Astrocyte (in vitro differentiated cells and primary cell): ENCODE results near the gene OLA1. TPM values are rescaled to one million over a fixed set of nuclear protein-coding genes. Genes with fewer than 3 reads are reported as not detected.

ENCODE experiments used
- DNase-seq: peaks from one replicate; pipeline ENCODE4 v3.0.0-alpha.2; 2010; ENCODE audit warnings: low read depth
- FAIRE-seq: peaks from 2 replicates; lab custom pipeline; 2011; peaks lifted over from hg19 to GRCh38; lab: Jason Lieb, UNC
- H2AFZ ChIP-seq: 2 replicates; pipeline ENCODE4 v1.6.0; 2012; ENCODE audit warnings: low read depth, low read length, inconsistent platforms
- H3K27ac ChIP-seq: 2 replicates; pipeline ENCODE4 v1.5.1; 2011; ENCODE audit warnings: low read depth, low read length, inconsistent platforms
- H3K27me3 ChIP-seq: 2 replicates; pipeline ENCODE4 v1.6.0; 2011; ENCODE audit warnings: low read length, inconsistent platforms; ENCODE audit not compliant: insufficient read depth
- H3K36me3 ChIP-seq: 2 replicates; pipeline ENCODE4 v1.5.1; 2011; ENCODE audit warnings: low read length, inconsistent platforms; ENCODE audit not compliant: insufficient read depth
- H3K4me1 ChIP-seq: 2 replicates; pipeline ENCODE4 v1.5.1; 2011; ENCODE audit warnings: low read length, inconsistent platforms; ENCODE audit not compliant: insufficient read depth
- H3K4me2 ChIP-seq: 2 replicates; pipeline ENCODE4 v1.6.0; 2012; ENCODE audit warnings: low read length, inconsistent platforms
- H3K4me3 ChIP-seq: 2 replicates; pipeline ENCODE4 v1.5.1; 2011; ENCODE audit warnings: low read depth, mild to moderate bottlenecking, low read length, inconsistent platforms; ENCODE audit not compliant: insufficient read depth
- H3K79me2 ChIP-seq: 2 replicates; pipeline ENCODE4 v1.6.0; 2012; ENCODE audit warnings: mild to moderate bottlenecking, low read length, inconsistent platforms; ENCODE audit not compliant: insufficient read depth
- H3K9ac ChIP-seq: 2 replicates; pipeline ENCODE4 v1.6.0; 2012; ENCODE audit warnings: mild to moderate bottlenecking, low read length, inconsistent platforms
- H3K9me3 ChIP-seq: 2 replicates; pipeline ENCODE4 v1.5.1; 2012; ENCODE audit warnings: low read depth, mild to moderate bottlenecking, low read length, inconsistent platforms; ENCODE audit not compliant: insufficient read depth
- H4K20me1 ChIP-seq: 2 replicates; pipeline ENCODE4 v1.6.0; 2012; ENCODE audit warnings: low read length, inconsistent platforms; ENCODE audit not compliant: insufficient read depth
- H3K27ac Mint-ChIP-seq: one replicate; pipeline ENCODE4 v1.8.0; 2021; ENCODE audit warnings: mild to moderate bottlenecking, mixed read lengths; ENCODE audit not compliant: unreplicated experiment
- H3K27me3 Mint-ChIP-seq: one replicate; pipeline ENCODE4 v1.8.0; 2021; ENCODE audit warnings: low read depth, mixed read lengths; ENCODE audit not compliant: unreplicated experiment
- H3K36me3 Mint-ChIP-seq: one replicate; pipeline ENCODE4 v1.8.0; 2021; ENCODE audit warnings: low read depth, mixed read lengths; ENCODE audit not compliant: unreplicated experiment
- H3K4me1 Mint-ChIP-seq: one replicate; pipeline ENCODE4 v1.8.0; 2021; ENCODE audit warnings: low read depth, mixed read lengths; ENCODE audit not compliant: unreplicated experiment
- H3K4me3 Mint-ChIP-seq: one replicate; pipeline ENCODE4 v1.8.0; 2021; ENCODE audit warnings: mild to moderate bottlenecking, moderate library complexity, mixed read lengths; ENCODE audit not compliant: unreplicated experiment
- H3K9me3 Mint-ChIP-seq: one replicate; pipeline ENCODE4 v1.8.0; 2021; ENCODE audit warnings: mild to moderate bottlenecking, mixed read lengths; ENCODE audit not compliant: unreplicated experiment
- CTCF ChIP-seq: IDR thresholded peaks from 2 replicates; pipeline ENCODE4 v1.5.1; 2011; ENCODE audit warnings: low read depth, mild to moderate bottlenecking, inconsistent platforms, low read length, moderate library complexity; ENCODE audit not compliant: insufficient read depth
- EZH2 ChIP-seq: IDR thresholded peaks from 2 replicates; pipeline ENCODE4 v1.6.1; 2012; ENCODE audit warnings: mild to moderate bottlenecking, low read length, inconsistent platforms; ENCODE audit not compliant: insufficient read depth
- total RNA-seq: library from RNA; stranded (reverse); gene quantifications from 2 replicates; pipeline ENCODE4 v1.2.1, GENCODE V29; 2021

OLA1 gene
- total RNA-seq, 1 donor from 2014 or later: 104 TPM

DNA sequence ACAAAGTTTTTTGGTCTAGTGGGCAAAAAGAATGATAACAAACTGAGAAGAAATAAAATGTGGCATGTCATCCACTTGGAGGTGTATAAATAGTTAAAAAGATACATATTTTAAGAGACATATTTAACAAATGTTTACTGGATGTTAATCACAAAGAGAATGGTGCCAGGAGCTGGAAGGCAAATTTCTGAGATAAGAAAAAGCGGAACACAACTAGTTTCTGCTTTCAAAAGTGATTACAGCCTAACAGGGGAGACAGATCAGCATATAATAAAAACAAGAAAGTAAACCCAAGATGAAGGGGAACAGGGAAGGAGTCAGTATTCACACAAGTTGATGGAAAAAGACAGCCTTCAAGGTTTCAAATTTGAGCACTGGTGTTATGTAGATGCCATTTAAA, 91.3 kb downstream of the OLA1 start:
- Mint-ChIP-seq H3K4me1 (peaks cover 14% of the 10 kb centered on the region), H3K9me3 (no peaks in the 10 kb centered on the region), H3K27me3 (no peaks in the 10 kb centered on the region), H3K4me3 (no peak overlapping the region), H3K27ac (no peak overlapping the region), H3K36me3 (peaks cover 4% of the 10 kb centered on the region)
- H3K4me1 ChIP-seq: peaks cover 3% of the 10 kb centered on the region
- no peak overlapping the region for H3K9ac ChIP-seq
- H3K4me2 ChIP-seq: no peak overlapping the region
- H3K4me3 ChIP-seq: no peak overlapping the region
- no peak for FAIRE-seq
- no peak for DNase-seq
- H3K79me2 ChIP-seq: peaks cover 27% of the 10 kb centered on the region
- no peaks in the 10 kb centered on the region for H3K27me3 ChIP-seq
- peaks cover 35% of the 10 kb centered on the region for H4K20me1 ChIP-seq
- TF ChIP-seq CTCF (no peak), EZH2 (no peak)
- H3K9me3 ChIP-seq: no peaks in the 10 kb centered on the region
- H3K36me3 ChIP-seq: no peaks in the 10 kb centered on the region
- H2AFZ ChIP-seq: no peak overlapping the region
- no peak overlapping the region for H3K27ac ChIP-seq

- Histone ChIP-seq H3K27ac (no peak overlapping the region), H3K9me3 (no peaks in the 10 kb centered on the region)
These were observed 94.3 kb downstream of the OLA1 start for GRCh38 chr2:174153757-174154680.

More at GRCh38 chr2:174153757-174154680, 94.3 kb downstream of the OLA1 start:
- Mint-ChIP-seq H3K27ac (peak overlapping the region; percentile 9), H3K27me3 (no peaks in the 10 kb centered on the region), H3K9me3 (no peaks in the 10 kb centered on the region), H3K36me3 (peaks cover 4% of the 10 kb centered on the region), H3K4me3 (no peak overlapping the region), H3K4me1 (peaks cover 14% of the 10 kb centered on the region)
- Histone ChIP-seq H3K36me3 (no peaks in the 10 kb centered on the region), H3K9ac (no peak overlapping the region), H3K27me3 (no peaks in the 10 kb centered on the region), H4K20me1 (peaks cover 33% of the 10 kb centered on the region), H3K4me3 (no peak overlapping the region), H3K4me1 (peaks cover 3% of the 10 kb centered on the region), H3K4me2 (no peak overlapping the region), H2AFZ (no peak overlapping the region), H3K79me2 (peaks cover 17% of the 10 kb centered on the region)
- DNase-seq: peak; percentile 84
- FAIRE-seq: peak; percentile 20
- no peak for TF ChIP-seq EZH2
- TF ChIP-seq CTCF: no peak
